Effector memory CD8-positive, alpha-beta T cell (primary cell): Measurements from ENCODE around the gene PTPN14.

Experiments
- ATAC-seq: fragments of 150-1000 bp; cut with Tn5 transposase; replicated peaks from 2 replicates; pipeline ENCODE4 v1.10.0; 2021; ENCODE audit warnings: mild to moderate bottlenecking, moderate library complexity
- DNase-seq, 3 experiments: peaks; one replicate each; pipeline ENCODE4 v3.0.0; 2021
- H3K27ac Mint-ChIP-seq, 2 donors: one replicate each; pipeline ENCODE4 v1.8.0; 2022; ENCODE audit warnings: mild to moderate bottlenecking in 2 of 2, mixed read lengths in 2 of 2, moderate library complexity in 2 of 2
- H3K27me3 Mint-ChIP-seq, 2 donors: one replicate each; pipeline ENCODE4 v1.8.0; 2022; ENCODE audit warnings: mixed read lengths in 2 of 2
- H3K36me3 Mint-ChIP-seq: one replicate; pipeline ENCODE4 v1.8.0; 2022; ENCODE audit warnings: mild to moderate bottlenecking, moderate library complexity, mixed read lengths; ENCODE audit not compliant: insufficient read depth
- H3K4me1 Mint-ChIP-seq, 2 donors: one replicate each; pipeline ENCODE4 v1.8.0; 2022; ENCODE audit warnings: low read depth in 2 of 2, mixed read lengths in 2 of 2
- H3K4me3 Mint-ChIP-seq, 2 donors: one replicate each; pipeline ENCODE4 v1.8.0; 2022; ENCODE audit warnings: mild to moderate bottlenecking in 2 of 2, mixed read lengths in 2 of 2, moderate library complexity in 2 of 2
- H3K9me3 Mint-ChIP-seq, 2 donors: one replicate each; pipeline ENCODE4 v1.8.0; 2022; ENCODE audit warnings: mixed read lengths in 2 of 2

PTPN14 gene

GRCh38 chr1:214337015-214337414, 214.4 kb downstream of the PTPN14 start:
- ATAC-seq = no peak
- H3K27ac Mint-ChIP-seq = peak overlapping the region in 1 of 2 donors; percentile 1
- no peaks in the 10 kb centered on the region for H3K9me3 Mint-ChIP-seq
- peaks cover under 1 to 3% of the 10 kb centered on the region in 2 donors for H3K4me1 Mint-ChIP-seq
- DNase-seq = no peak
- H3K36me3 Mint-ChIP-seq = peaks cover 11% of the 10 kb centered on the region
- no peaks in the 10 kb centered on the region for H3K27me3 Mint-ChIP-seq
- no peak overlapping the region for H3K4me3 Mint-ChIP-seq

GRCh38 chr1:214335567-214335966, 215.8 kb downstream of the PTPN14 start:
- H3K27ac Mint-ChIP-seq = no peak overlapping the region
- peaks cover 5% of the 10 kb centered on the region in 2 donors for H3K4me1 Mint-ChIP-seq
- H3K9me3 Mint-ChIP-seq = no peaks in the 10 kb centered on the region
- peaks cover 19% of the 10 kb centered on the region for H3K36me3 Mint-ChIP-seq
- ATAC-seq (no peak), DNase-seq (no peak)
- H3K4me3 Mint-ChIP-seq = no peak overlapping the region
- H3K27me3 Mint-ChIP-seq = no peaks in the 10 kb centered on the region

- H3K27ac Mint-ChIP-seq = peak overlapping the region in 1 of 2 donors; percentile 63
- peaks cover 5% of the 10 kb centered on the region in 2 donors for H3K4me1 Mint-ChIP-seq
- DNase-seq = peak; percentile 8 to 28 (median 21)
- no peak overlapping the region for H3K4me3 Mint-ChIP-seq
- peaks cover 28% of the 10 kb centered on the region for H3K36me3 Mint-ChIP-seq
- H3K27me3 Mint-ChIP-seq = no peaks in the 10 kb centered on the region
- H3K9me3 Mint-ChIP-seq = no peaks in the 10 kb centered on the region
- no peak for ATAC-seq
Measured at GRCh38 chr1:214332946-214333798, 218.2 kb downstream of the PTPN14 start.

- ATAC-seq = peak; percentile 40
- Mint-ChIP-seq H3K4me3 (no peak overlapping the region), H3K9me3 (no peaks in the 10 kb centered on the region), H3K27me3 (no peaks in the 10 kb centered on the region), H3K27ac (no peak overlapping the region), H3K36me3 (peaks cover 30% of the 10 kb centered on the region), H3K4me1 (peaks cover 5 to 6% of the 10 kb centered on the region in 2 donors)
- peak; percentile 42 to 45 (median 45) for DNase-seq
Measured at GRCh38 chr1:214331827-214332423, 219.5 kb downstream of the PTPN14 start.

- Mint-ChIP-seq H3K36me3 (peaks cover 30% of the 10 kb centered on the region), H3K4me3 (no peak overlapping the region), H3K27me3 (no peaks in the 10 kb centered on the region), H3K9me3 (no peaks in the 10 kb centered on the region), H3K4me1 (peaks cover 5 to 9% of the 10 kb centered on the region in 2 donors), H3K27ac (no peak overlapping the region)
- no peak for DNase-seq
- no peak for ATAC-seq
Measured at GRCh38 chr1:214331180-214331579, 220.2 kb downstream of the PTPN14 start.

- Mint-ChIP-seq H3K9me3 (no peaks in the 10 kb centered on the region), H3K27ac (no peak overlapping the region), H3K4me3 (no peak overlapping the region), H3K4me1 (peaks cover 5 to 9% of the 10 kb centered on the region in 2 donors), H3K27me3 (no peaks in the 10 kb centered on the region), H3K36me3 (peaks cover 30% of the 10 kb centered on the region)
- no peak for DNase-seq
- no peak for ATAC-seq
Measured at GRCh38 chr1:214330715-214331114, 220.7 kb downstream of the PTPN14 start.

GRCh38 chr1:214330222-214330621, 221.2 kb downstream of the PTPN14 start:
- H3K27me3 Mint-ChIP-seq = no peaks in the 10 kb centered on the region
- H3K27ac Mint-ChIP-seq = no peak overlapping the region
- no peak for DNase-seq

GRCh38 chr1:214329470-214330220, 221.8 kb downstream of the PTPN14 start:
- H3K4me1 Mint-ChIP-seq = peaks cover 5 to 9% of the 10 kb centered on the region in 2 donors
- no peaks in the 10 kb centered on the region for H3K9me3 Mint-ChIP-seq
- H3K4me3 Mint-ChIP-seq = no peak overlapping the region
- ATAC-seq (no peak), DNase-seq (no peak)
- H3K36me3 Mint-ChIP-seq = peaks cover 29% of the 10 kb centered on the region
- no peaks in the 10 kb centered on the region for H3K27me3 Mint-ChIP-seq
- no peak overlapping the region for H3K27ac Mint-ChIP-seq

More at GRCh38 chr1:214330222-214330621, 221.2 kb downstream of the PTPN14 start:
- peaks cover 31% of the 10 kb centered on the region for H3K36me3 Mint-ChIP-seq
- H3K4me1 Mint-ChIP-seq = peaks cover 5 to 9% of the 10 kb centered on the region in 2 donors
- H3K9me3 Mint-ChIP-seq = no peaks in the 10 kb centered on the region
- no peak for ATAC-seq
- H3K4me3 Mint-ChIP-seq = no peak overlapping the region

GRCh38 chr1:214328770-214329469, 222.5 kb downstream of the PTPN14 start:
- ATAC-seq (peak; percentile 97), DNase-seq (peak; percentile 72 to 80 (median 72))
- Mint-ChIP-seq H3K4me1 (peaks cover 5% of the 10 kb centered on the region in 2 donors), H3K27ac (no peak overlapping the region), H3K27me3 (no peaks in the 10 kb centered on the region), H3K9me3 (no peaks in the 10 kb centered on the region), H3K4me3 (no peak overlapping the region), H3K36me3 (peaks cover 27% of the 10 kb centered on the region)

GRCh38 chr1:214327514-214327913, 223.9 kb downstream of the PTPN14 start:
- no peak overlapping the region for H3K4me3 Mint-ChIP-seq
- H3K36me3 Mint-ChIP-seq = peaks cover 27% of the 10 kb centered on the region
- H3K27me3 Mint-ChIP-seq = no peaks in the 10 kb centered on the region
- no peaks in the 10 kb centered on the region for H3K9me3 Mint-ChIP-seq
- ATAC-seq = no peak
- DNase-seq = no peak
- H3K27ac Mint-ChIP-seq = peak overlapping the region; percentile 10 to 55
- peaks cover 5% of the 10 kb centered on the region in 2 donors for H3K4me1 Mint-ChIP-seq

GRCh38 chr1:214326406-214326805, 225.0 kb downstream of the PTPN14 start:
- Mint-ChIP-seq H3K36me3 (peaks cover 27% of the 10 kb centered on the region), H3K27me3 (no peaks in the 10 kb centered on the region), H3K9me3 (no peaks in the 10 kb centered on the region), H3K4me3 (no peak overlapping the region), H3K4me1 (peaks cover 0 to 4% of the 10 kb centered on the region in 2 donors), H3K27ac (peak overlapping the region in 1 of 2 donors; percentile 46)
- no peak for DNase-seq
- no peak for ATAC-seq

- ATAC-seq (no peak), DNase-seq (no peak)
- peak overlapping the region in 1 of 2 donors; percentile 47 for H3K27ac Mint-ChIP-seq
- no peak overlapping the region for H3K4me3 Mint-ChIP-seq
- no peaks in the 10 kb centered on the region for H3K27me3 Mint-ChIP-seq
- H3K4me1 Mint-ChIP-seq = peaks cover 0 to 4% of the 10 kb centered on the region in 2 donors
- H3K9me3 Mint-ChIP-seq = no peaks in the 10 kb centered on the region
- peaks cover 22% of the 10 kb centered on the region for H3K36me3 Mint-ChIP-seq
Measured at GRCh38 chr1:214324896-214325800, 226.3 kb downstream of the PTPN14 start.
